NCI-H2029 treated with DMSO at 0.1 percent for 48 hours (cell line): ENCODE data around the gene AKAP13.

Experiments
- DNase-seq: peaks from one replicate; lab custom pipeline; 2025; lab: John Stamatoyannopoulos, UW

The AKAP13 gene

GRCh38 chr15:85756411-85757072 lies 376.1 kb downstream of the AKAP13 start:
- no peak for DNase-seq

GRCh38 chr15:85757073-85757938 lies 376.9 kb downstream of the AKAP13 start:
- DNase-seq: no peak

GRCh38 chr15:85757939-85758654 lies 377.7 kb downstream of the AKAP13 start:
- no peak for DNase-seq

GRCh38 chr15:85758655-85758978 lies 378.2 kb downstream of the AKAP13 start:
- DNase-seq: no peak

GRCh38 chr15:85759376-85759775 lies 379.0 kb downstream of the AKAP13 start:
- DNase-seq: no peak

- DNase-seq: no peak
Observed at GRCh38 chr15:85760049-85760448, 379.6 kb downstream of the AKAP13 start.

GRCh38 chr15:85760531-85761371 lies 380.3 kb downstream of the AKAP13 start:
- DNase-seq: no peak

- no peak for DNase-seq
Observed at GRCh38 chr15:85761635-85762034, 381.2 kb downstream of the AKAP13 start.

- no peak for DNase-seq
Observed at GRCh38 chr15:85762039-85762755, 381.8 kb downstream of the AKAP13 start.

GRCh38 chr15:85762756-85763127 lies 382.3 kb downstream of the AKAP13 start:
- DNase-seq: no peak

- no peak for DNase-seq
Observed at GRCh38 chr15:85763157-85763556, 382.8 kb downstream of the AKAP13 start.

GRCh38 chr15:85763673-85764633 lies 383.6 kb downstream of the AKAP13 start:
- no peak for DNase-seq

- DNase-seq: no peak
Observed at GRCh38 chr15:85764649-85765277, 384.4 kb downstream of the AKAP13 start.

- DNase-seq: no peak
Observed at GRCh38 chr15:85766001-85766831, 385.8 kb downstream of the AKAP13 start.

GRCh38 chr15:85767785-85768529 lies 387.6 kb downstream of the AKAP13 start:
- DNase-seq: no peak

GRCh38 chr15:85768595-85769168 lies 388.3 kb downstream of the AKAP13 start:
- DNase-seq: no peak

- DNase-seq: no peak
Observed at GRCh38 chr15:85769182-85769900, 388.9 kb downstream of the AKAP13 start.
